Testis (tissue), 2 donors: Measurements from ENCODE around the gene CLIP1.

ENCODE experiments used
- CTCF ChIP-seq, 3 experiments: fragments of 450-650 bp in 2 of 3; fragments of 200-600 bp in 1 of 3; sonication (generic) in 1 of 3; IDR thresholded peaks; one replicate each; pipeline ENCODE4 v1.5.1; 2016 to 2019; ENCODE audit warnings: antibody characterized with exemption in 3 of 3, mild to moderate bottlenecking in 2 of 3, moderate library complexity in 1 of 3
- POLR2A ChIP-seq: fragments of 450-650 bp; IDR thresholded peaks from one replicate; pipeline ENCODE4 v1.6.1; 2017; ENCODE audit warnings: antibody characterized with exemption, mild to moderate bottlenecking, moderate library complexity

GRCh38 chr12:122345042-122345441 lies 77.4 kb downstream of the CLIP1 start:
- no peak for TF ChIP-seq POLR2A
- no peak for TF ChIP-seq CTCF (IDR thresholded peaks at IDR 0.05)
